Neural cell (in vitro differentiated cells): ENCODE data around the gene ABCC9. TPM values are rescaled to one million over a fixed set of nuclear protein-coding genes. Genes with fewer than 3 reads are reported as not detected.

Experiments used
- H2AFZ ChIP-seq: fragments of 200-600, 300-800 bp; sonication (generic), shearing (Covaris generic); 2 replicates; pipeline ENCODE4 v1.6.0; 2014; ENCODE audit warnings: low read depth, mild to moderate bottlenecking, antibody characterized with exemption, low read length, moderate library complexity
- H3F3A ChIP-seq: fragments of 200-600 bp; shearing (Covaris generic); 2 replicates; pipeline ENCODE4 v1.6.1; 2016; ENCODE audit warnings: mild to moderate bottlenecking, moderate library complexity, mixed read lengths, antibody characterized with exemption, low read length; ENCODE audit not compliant: insufficient read depth, poor library complexity, severe bottlenecking
- H3K27ac ChIP-seq: fragments of 200-600, 300-800 bp; sonication (generic), shearing (Covaris generic); 2 replicates; pipeline ENCODE4 v1.5.1; 2014; ENCODE audit warnings: mild to moderate bottlenecking, low read length, moderate library complexity
- H3K27me3 ChIP-seq: fragments of 300-800, 200-600 bp; sonication (generic), shearing (Covaris generic); 2 replicates; pipeline ENCODE4 v1.6.0; 2014; ENCODE audit warnings: mild to moderate bottlenecking, low read depth, low read length, moderate library complexity; ENCODE audit not compliant: insufficient read depth
- H3K36me3 ChIP-seq: fragments of 300-800, 200-600 bp; sonication (generic), shearing (Covaris generic); 2 replicates; pipeline ENCODE4 v1.5.1; 2014; ENCODE audit warnings: mild to moderate bottlenecking, antibody characterized with exemption, low read length, moderate library complexity; ENCODE audit not compliant: insufficient read depth
- H3K4me2 ChIP-seq: fragments of 300-800, 200-600 bp; sonication (generic), shearing (Covaris generic); 2 replicates; pipeline ENCODE4 v1.6.0; 2014; ENCODE audit warnings: mild to moderate bottlenecking, low read length
- H3K4me3 ChIP-seq: fragments of 300-800, 200-600 bp; sonication (generic), shearing (Covaris generic); 2 replicates; pipeline ENCODE4 v1.5.1; 2014; ENCODE audit warnings: mild to moderate bottlenecking, low read length, moderate library complexity
- H3K79me2 ChIP-seq: fragments of 200-600 bp; shearing (Covaris generic); replicated peaks from 2 replicates; pipeline ENCODE4 v1.6.0; 2014; ENCODE audit warnings: mild to moderate bottlenecking, low read length, moderate library complexity; ENCODE audit not compliant: insufficient read depth
- H3K9ac ChIP-seq: fragments of 300-800, 200-600 bp; sonication (generic), shearing (Covaris generic); 2 replicates; pipeline ENCODE4 v1.6.1; 2016; ENCODE audit warnings: mild to moderate bottlenecking, low read length, mixed read lengths
- H3K9me2 ChIP-seq: fragments of 200-600 bp; shearing (Covaris generic); 2 replicates; pipeline ENCODE4 v1.6.1; 2016; ENCODE audit warnings: mild to moderate bottlenecking, low read length, mixed read lengths; ENCODE audit not compliant: insufficient read depth
- H3K9me3 ChIP-seq: fragments of 200-600, 300-800 bp; sonication (generic), shearing (Covaris generic); 2 replicates; pipeline ENCODE4 v1.6.1; 2016; ENCODE audit warnings: mild to moderate bottlenecking, mixed run types, low read length, moderate library complexity, mixed read lengths
- H4K20me1 ChIP-seq: fragments of 200-600 bp; shearing (Covaris generic); 2 replicates; pipeline ENCODE4 v1.6.1; 2016; ENCODE audit warnings: mild to moderate bottlenecking, mixed run types; ENCODE audit not compliant: insufficient read depth
- CTCF ChIP-seq: fragments of 450-650 bp; IDR thresholded peaks from 2 replicates; pipeline ENCODE4 v1.5.1; 2014; ENCODE audit warnings: antibody characterized with exemption, mild to moderate bottlenecking, moderate library complexity; ENCODE audit not compliant: poor library complexity, severe bottlenecking
- EP300 ChIP-seq: fragments of 450-650 bp; conservative IDR thresholded peaks from 2 replicates; pipeline ENCODE4 v1.6.1; 2014; ENCODE audit warnings: antibody characterized with exemption, mild to moderate bottlenecking, moderate library complexity; ENCODE audit not compliant: poor library complexity, severe bottlenecking
- EZH2 ChIP-seq: fragments of 200-600, 300-800 bp; shearing (Covaris generic), sonication (generic); IDR thresholded peaks from 2 replicates; pipeline ENCODE4 v1.6.1; 2014; ENCODE audit warnings: antibody characterized with exemption, low read length, borderline replicate concordance, mild to moderate bottlenecking; ENCODE audit not compliant: insufficient read depth, poor library complexity, severe bottlenecking
- MXI1 ChIP-seq: fragments of 450-650 bp; conservative IDR thresholded peaks from 2 replicates; pipeline ENCODE4 v1.6.1; 2014; ENCODE audit warnings: antibody characterized with exemption, mild to moderate bottlenecking; ENCODE audit not compliant: poor library complexity, severe bottlenecking
- POLR2AphosphoS5 ChIP-seq: IDR thresholded peaks from 2 replicates; pipeline ENCODE4 v1.6.1; 2012
- RAD21 ChIP-seq: fragments of 450-650 bp; conservative IDR thresholded peaks from 2 replicates; pipeline ENCODE4 v1.6.1; 2014; ENCODE audit warnings: antibody characterized with exemption, mild to moderate bottlenecking, moderate library complexity
- REST ChIP-seq: IDR thresholded peaks from 2 replicates; pipeline ENCODE4 v1.6.1; 2012; ENCODE audit warnings: borderline replicate concordance
- SMC3 ChIP-seq: fragments of 450-650 bp; conservative IDR thresholded peaks from 2 replicates; pipeline ENCODE4 v1.6.1; 2014; ENCODE audit warnings: antibody characterized with exemption, mild to moderate bottlenecking, moderate library complexity; ENCODE audit not compliant: poor library complexity
- TAF1 ChIP-seq: IDR thresholded peaks from 2 replicates; pipeline ENCODE4 v1.6.1; 2012; ENCODE audit warnings: low read depth
- polyA plus RNA-seq: library from polyadenylated mRNA; depleted of rRNA; stranded (reverse); fragments of >200 nt; gene quantifications from 2 replicates; pipeline ENCODE4 v1.2.3, GENCODE V29; 2014

Gene ABCC9
- polyA plus RNA-seq, 1 donor from 2014 or later: 0.32 TPM

- TF ChIP-seq POLR2AphosphoS5 (no peak), CTCF (no peak)
- no peak overlapping the region for H3K9ac ChIP-seq
- H3K9me3 ChIP-seq: no peaks in the 10 kb centered on the region
- no peaks in the 10 kb centered on the region for H3K27me3 ChIP-seq
- H3K9me2 ChIP-seq: no peaks in the 10 kb centered on the region
- H3K27ac ChIP-seq: no peak overlapping the region
- H3K79me2 ChIP-seq: no peaks in the 10 kb centered on the region
- no peaks in the 10 kb centered on the region for H3K36me3 ChIP-seq
- H3K4me3 ChIP-seq: no peak overlapping the region
- H3F3A ChIP-seq: no peaks in the 10 kb centered on the region
- H4K20me1 ChIP-seq: no peaks in the 10 kb centered on the region
- no peak overlapping the region for H3K4me2 ChIP-seq
- H2AFZ ChIP-seq: no peak overlapping the region
These were observed 160.4 kb downstream of the ABCC9 start for GRCh38 chr12:21780786-21781185.

GRCh38 chr12:21776175-21776574 lies 165.1 kb downstream of the ABCC9 start:
- Histone ChIP-seq H3K4me3 (no peak overlapping the region), H3F3A (no peaks in the 10 kb centered on the region), H2AFZ (no peak overlapping the region), H3K36me3 (no peaks in the 10 kb centered on the region), H3K9me2 (no peaks in the 10 kb centered on the region), H3K27ac (no peak overlapping the region), H3K79me2 (no peaks in the 10 kb centered on the region), H3K9ac (no peak overlapping the region), H4K20me1 (no peaks in the 10 kb centered on the region), H3K9me3 (no peaks in the 10 kb centered on the region), H3K27me3 (peaks cover 5% of the 10 kb centered on the region), H3K4me2 (no peak overlapping the region)
- TF ChIP-seq EP300: no peak
- TF ChIP-seq SMC3: no peak
- TF ChIP-seq REST: no peak
- no peak for TF ChIP-seq EZH2
- TF ChIP-seq RAD21: no peak
- TF ChIP-seq CTCF: no peak
- TF ChIP-seq MXI1: no peak
- TF ChIP-seq POLR2AphosphoS5: no peak
- TF ChIP-seq TAF1: no peak
